NCI-H146 (cell line): Measurements from ENCODE around the gene CYP2D6.
"Not testable (repeated sequence)": the region's sequence is repeated elsewhere in the genome, so short reads cannot be mapped to it uniquely, and the experiment has no call there.

Source experiments
- DNase-seq: peaks from one replicate; lab custom pipeline; 2025; lab: John Stamatoyannopoulos, UW

The CYP2D6 gene

DNA sequence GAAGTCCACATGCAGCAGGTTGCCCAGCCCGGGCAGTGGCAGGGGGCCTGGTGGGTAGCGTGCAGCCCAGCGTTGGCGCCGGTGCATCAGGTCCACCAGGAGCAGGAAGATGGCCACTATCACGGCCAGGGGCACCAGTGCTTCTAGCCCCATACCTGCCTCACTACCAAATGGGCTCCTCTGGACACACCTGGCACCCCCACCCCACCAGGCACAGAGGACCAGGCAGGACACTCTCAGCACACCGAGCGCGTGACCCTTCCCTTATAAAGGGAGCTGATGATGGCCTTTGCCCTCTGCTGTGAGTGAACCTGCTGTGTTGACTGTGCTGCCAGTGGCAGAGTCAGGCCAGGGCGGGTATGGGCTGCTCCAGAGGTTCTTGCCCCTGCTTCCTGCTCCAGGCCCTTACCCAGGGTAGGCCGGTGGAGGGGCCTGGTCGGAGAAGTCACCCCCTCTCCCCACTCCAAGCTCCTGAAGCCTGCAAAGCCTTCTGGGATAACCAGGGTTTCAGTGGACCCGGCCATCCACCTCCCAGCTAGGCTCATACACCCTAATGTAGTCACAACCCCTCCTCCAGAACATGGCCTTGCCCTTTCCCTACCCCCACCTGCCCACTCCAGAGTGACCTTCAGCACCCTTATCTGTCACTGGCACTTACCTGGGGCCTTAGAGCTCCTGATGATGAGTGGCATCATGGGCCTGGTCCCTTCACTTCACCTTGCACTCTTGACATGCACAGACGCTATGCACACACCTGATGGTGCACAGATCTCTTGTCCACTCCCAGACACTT lies at the start of gene CYP2D6:
Gene CYP2D6, minus strand, starts transcription at position 172 of the 793 bp plus-strand sequence. Its CDS starts 19 bp downstream, at position 153.
- not testable (repeated sequence) for DNase-seq

DNA sequence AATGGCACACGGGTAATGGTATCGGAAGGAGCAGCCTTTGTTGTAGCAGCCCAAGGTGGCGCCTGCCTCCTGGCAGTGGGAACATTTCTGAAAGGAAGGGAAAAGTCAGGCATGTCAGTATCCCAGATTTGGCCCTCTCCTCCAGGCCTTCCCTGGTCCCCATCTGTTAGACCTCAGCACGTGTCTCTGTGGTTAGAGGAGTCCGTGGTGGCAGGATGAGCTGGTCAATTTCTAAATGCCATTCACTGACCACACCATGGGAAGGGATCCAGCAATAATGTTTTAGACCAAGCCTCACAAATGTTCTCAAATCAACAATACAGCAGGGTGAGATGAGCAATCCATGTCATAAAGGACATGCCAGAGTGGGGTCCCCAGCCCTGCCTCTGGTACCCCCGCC lies 49.0 kb upstream of the CYP2D6 start:
- DNase-seq, result no peak

DNA sequence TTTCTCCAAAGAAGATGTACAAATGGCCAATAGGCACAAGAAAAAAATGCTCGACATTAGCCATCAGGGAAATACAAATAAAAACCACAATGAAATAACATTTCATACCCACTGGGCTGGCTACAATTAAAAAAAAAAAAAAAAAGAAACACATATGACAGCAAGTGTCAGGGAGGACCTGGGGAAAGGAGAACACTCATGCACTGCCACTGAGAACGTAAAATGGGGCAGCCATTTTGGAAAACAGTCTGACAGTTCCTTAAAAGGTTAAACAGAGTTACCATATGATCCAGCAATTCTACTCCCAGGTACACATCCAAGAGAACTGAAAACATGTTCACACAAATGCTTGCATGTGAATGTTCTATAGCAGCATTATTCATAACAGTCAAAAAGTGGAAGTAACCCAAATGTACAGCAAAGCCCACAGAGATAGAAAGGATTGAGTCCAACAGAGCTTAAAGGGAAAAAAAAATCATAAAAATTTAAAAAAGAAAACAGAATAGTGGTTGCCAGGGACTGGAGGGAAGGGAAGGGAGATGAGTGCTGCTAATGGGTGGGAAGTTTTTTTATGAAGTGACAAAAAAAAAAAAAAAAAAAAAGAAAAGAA lies 48.4 kb upstream of the CYP2D6 start:
- no peak for DNase-seq

DNA sequence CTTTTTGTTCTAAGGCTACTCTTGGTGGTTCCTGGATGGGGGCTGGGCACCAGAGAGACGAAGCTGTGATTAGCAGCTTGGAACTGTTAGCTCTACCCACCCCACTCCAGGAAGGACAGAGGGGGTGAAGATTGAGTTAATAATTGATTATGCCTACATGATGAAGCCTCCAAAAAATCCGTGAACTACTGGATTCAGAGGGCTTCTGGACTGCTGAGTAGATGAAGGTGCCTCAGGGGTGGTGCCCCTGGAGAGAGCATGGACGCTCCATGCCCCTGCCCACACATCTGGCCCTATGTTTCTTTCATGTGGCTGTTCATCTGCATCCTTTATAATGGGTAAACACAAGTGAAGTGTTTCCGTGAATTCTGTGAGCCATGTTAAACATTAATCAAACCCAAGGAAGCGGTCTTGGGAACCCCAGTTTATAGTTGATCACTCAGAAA lies 47.3 kb upstream of the CYP2D6 start:
- no peak for DNase-seq

DNA sequence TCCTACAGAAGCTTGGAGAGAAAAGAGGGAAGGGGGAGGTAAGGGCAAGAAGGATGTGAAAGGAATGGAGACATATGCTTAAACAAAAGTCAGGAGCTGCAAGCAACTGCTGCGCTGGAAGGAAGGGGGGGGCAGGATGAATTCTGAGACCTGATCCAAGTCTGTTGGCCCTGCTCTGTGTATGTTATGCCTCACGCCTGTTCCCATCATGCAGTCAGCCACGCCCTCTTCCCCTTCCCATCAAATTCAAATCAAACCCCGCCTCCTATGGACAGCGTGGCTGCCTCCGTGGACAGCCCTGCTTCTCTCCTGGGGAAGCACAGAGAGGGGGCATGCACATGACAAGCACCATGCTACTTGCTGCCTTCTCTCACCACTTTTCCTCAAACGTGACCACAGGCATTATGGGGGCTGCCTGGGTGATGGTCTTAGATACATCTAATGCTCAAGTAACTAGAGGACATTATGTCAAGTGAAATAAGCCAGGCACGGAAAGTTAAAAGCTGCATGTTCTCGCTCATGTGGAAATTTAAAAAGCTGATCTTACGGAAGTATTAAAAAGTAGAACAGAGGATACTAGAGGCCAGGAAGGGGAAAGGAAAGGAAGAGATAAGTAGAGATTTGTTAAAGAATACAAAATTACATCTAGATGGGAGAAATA lies 45.8 kb upstream of the CYP2D6 start:
- DNase-seq, result no peak

DNA sequence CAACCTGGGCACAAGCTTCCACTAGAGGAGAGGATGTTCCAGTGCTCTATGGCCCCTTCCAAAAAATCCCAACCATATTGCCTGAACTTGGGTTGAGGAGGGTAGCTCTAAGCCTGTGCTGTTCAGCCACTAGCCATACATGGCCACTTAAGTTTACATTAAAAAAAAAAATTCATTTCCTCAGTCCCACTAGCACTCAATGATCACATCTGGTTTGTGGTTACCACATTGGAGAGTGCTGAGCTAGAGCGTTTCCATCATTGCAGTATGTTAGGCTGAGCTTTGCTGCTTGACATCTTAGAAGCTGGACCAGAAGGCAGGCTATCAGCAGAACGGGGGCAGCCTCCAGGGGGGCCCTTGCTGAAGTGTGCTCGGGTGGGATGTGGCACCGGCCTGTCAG lies 43.5 kb upstream of the CYP2D6 start:
- DNase-seq, result no peak

DNA sequence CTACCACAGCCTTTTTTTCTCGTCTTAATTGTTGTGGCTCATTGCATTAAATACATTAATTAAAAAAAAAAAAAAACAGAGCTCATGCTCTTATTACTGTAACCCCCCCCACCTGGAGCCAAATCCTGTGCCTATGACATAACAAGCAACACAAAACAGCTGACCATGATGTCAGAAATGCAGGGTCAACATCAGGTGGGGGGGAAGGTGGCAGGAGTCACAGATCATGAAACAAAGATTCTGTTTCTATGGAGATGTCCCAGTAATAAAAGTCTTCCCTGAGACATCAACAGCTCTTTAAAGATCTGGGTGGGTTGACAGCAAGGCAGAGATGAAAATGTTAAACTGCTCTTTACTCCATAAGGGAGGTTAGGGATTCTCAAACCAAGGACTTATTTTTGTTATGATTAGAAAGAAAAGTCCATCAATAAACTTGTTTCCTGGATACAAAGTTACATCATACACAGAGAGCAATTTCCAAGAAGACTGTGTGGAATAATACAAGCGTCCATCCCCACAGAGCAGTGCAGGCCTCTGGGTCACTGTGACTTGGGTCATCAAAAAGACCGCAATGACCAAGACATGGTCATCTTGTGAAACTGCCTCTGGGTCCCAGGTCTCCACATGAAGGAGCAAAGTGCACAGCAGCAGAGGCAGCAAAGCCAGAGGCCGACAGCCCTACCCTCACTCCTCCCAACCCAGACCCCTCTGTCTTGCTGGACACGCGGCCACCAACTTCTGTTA lies 42.7 kb upstream of the CYP2D6 start:
- DNase-seq, result no peak

DNA sequence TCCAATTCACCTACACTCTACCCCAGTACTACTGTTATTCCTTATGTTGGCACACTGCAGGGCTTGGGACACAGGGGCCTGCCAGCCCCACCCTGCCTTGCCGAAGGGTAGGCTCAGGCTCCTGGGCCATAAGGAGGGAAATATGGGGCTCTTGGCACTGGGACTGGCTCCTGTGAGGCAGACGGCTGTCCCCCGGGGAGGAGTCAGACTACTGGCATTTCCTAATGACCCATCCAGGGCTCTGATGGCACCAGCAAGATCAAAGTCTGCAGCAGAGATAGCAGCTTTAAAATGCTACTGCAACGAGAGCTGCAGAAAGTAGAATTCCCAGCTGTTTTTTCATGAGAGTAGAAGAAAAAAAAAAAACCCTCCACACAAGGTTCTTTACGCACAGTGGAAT lies 42.2 kb upstream of the CYP2D6 start:
- no peak for DNase-seq

DNA sequence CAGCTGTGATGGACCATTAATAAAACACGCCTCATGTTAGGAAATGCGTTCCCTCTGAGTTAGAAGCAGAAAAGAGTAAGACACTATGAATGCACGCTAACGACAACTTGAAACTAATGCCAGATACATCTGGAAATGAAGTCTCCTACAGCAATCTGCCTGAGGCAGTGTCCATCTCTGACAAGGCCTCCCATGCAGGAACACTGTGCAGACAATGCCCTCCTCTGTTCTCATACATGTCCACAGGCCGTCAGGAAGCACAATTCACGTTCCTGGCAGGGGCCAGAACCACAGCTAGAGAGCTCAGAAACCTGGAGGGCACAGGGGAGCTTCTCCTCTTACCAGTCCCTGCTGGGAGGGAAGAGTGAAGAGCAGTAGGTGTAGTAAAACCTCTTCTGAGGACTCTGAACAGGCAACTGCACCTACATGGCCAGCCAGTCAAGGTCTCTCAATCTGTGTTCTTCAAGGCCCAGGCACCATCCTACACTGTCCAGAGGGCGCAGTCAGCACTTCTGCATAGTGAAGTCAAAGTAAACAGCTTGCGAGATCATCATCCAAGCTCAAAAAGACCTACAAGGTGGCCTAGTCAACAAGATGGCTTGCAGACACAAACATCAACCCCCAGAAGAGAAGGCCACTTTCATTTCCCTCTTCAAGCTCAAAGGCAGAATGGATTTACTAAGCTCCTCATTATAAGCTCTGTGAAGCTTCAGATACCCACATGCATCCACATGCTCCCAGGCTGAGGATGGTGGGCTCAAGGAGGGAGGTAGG lies 41.5 kb upstream of the CYP2D6 start:
- DNase-seq, result no peak

DNA sequence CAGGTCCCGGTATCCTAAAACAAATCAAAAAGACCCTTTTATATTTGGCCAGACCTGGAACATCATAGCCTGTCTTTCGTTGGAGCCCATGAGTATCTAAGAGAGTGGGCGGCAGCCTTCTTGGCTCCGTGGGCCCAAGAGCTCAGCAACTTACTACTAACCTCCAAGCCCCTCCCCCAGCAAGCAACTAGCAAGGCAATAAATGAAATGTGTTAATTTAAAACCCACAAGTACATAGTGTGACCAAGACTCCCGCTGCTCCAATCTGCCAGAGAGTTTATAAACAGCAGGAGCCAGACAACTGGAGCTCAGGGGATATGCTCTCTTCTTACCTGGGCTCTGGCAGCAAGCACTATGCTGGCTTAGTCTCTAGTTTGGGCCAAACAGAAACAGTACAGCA lies 40.8 kb upstream of the CYP2D6 start:
- no peak for DNase-seq

DNA sequence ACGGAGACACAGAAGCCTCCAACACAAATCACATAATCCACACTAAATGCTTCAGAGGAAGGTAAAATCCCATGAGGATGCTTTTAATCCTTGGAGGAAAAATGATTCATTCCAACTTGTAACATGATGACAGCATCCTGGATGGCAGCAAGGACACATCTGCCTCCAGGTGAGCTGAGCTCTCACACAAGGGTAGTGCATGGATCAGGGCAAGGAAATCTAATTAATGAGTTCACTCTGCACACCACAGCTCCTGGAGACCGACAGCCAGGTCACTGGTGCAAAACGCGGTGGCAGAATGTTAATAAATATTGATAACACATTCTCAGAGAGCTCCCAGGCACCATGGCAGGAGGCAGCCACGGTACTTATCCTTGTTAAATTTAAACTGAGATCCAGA lies 40.3 kb upstream of the CYP2D6 start:
- no peak for DNase-seq

DNA sequence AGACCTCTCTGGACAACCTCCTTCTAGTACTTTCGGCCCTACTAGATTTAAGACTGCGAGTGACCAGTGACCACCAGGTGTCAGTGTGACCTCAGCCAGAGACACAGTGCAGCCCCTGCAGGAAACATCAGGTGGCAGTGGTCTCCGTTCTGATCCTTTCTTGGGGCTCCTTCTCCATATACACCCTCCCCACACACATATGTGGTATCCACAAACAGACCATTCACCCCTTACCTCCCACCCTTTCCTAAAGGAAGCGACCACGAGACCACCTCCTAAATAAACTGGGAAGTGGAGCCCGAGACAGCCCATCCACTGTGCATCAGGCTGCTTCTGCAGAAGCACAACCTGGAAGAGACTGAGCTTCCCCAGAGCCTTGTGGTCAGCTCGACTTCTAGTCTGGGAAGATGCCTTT lies 38.5 kb upstream of the CYP2D6 start:
- peak; percentile 49 for DNase-seq

DNA sequence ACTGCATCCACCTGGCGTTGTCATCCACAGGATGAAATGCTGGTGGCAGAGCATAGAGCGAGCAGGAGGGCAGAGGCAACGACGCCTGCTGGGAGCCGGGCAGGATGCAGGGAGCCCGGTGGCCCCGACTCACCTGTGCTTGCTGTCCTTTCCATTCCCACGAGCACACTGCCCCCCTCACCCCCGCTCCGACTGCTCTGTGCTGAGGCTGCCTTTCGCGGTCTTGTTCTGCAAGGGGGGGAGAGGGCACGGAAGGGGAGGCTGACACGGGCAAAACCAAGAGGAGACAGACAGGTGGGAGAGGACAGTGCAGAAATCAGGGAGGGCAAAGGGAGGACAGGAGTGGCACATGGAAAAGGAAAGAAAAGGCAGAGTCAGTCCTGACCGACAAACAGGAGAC lies 37.9 kb upstream of the CYP2D6 start:
- DNase-seq, result no peak

DNA sequence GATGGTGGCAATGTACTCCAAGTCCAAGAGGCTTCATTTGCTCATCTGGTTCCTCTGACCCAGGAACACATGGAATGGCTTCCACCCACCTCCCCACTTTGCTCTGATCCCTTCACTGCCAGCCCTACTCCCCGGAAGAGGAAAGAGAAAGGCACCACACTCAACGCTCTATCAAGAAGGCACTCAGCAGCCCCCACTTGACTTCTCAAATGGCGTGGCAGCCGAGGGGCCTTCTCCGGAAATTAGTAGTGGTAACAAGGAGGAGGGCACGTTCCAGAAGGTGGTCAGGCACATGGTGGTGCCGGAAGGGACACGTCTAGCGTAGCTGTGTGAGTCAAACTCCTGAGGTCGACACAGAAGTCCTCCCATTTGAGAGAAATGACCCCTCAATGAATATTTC lies 36.5 kb upstream of the CYP2D6 start:
- DNase-seq, result no peak

DNA sequence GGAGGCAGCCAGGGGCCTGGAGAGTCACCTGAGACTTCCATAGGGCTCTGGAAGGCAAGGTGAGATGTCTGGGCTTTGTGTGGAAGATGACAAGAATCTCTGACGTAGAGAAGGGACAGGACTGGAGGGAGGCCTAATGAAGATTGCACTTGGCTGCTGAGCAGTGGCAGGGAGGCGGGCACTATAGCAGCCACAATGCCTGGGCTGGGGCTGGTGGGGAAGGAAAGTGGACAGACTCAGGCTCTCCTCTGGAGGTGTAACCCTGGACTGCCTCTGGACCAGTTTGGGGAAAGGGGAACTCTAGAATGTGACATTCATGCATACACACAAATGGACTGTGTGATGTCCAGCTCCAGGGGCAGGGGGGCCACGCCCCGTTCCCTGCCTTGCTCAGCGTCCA lies 34.3 kb upstream of the CYP2D6 start:
- DNase-seq, result no peak

DNA sequence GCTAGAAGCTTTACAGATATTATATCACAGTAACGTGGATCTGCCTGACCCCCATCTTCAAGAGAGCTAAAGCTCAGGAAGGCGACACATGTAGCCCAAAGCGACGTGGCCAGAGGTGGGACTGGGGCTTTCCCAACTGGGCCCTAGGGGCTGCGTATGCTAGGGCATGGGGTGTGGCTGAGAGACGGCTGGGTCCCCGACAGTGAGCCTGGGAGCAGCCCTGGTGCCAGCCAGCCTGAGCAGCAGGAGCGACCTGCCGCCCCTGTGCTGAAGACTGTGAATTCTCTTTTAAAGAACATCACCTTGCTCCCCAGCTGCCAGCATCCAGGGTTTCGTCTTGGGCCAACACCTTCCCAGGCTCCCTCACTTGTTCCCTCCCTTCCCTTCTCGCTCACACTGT lies 32.9 kb upstream of the CYP2D6 start:
- no peak for DNase-seq

DNA sequence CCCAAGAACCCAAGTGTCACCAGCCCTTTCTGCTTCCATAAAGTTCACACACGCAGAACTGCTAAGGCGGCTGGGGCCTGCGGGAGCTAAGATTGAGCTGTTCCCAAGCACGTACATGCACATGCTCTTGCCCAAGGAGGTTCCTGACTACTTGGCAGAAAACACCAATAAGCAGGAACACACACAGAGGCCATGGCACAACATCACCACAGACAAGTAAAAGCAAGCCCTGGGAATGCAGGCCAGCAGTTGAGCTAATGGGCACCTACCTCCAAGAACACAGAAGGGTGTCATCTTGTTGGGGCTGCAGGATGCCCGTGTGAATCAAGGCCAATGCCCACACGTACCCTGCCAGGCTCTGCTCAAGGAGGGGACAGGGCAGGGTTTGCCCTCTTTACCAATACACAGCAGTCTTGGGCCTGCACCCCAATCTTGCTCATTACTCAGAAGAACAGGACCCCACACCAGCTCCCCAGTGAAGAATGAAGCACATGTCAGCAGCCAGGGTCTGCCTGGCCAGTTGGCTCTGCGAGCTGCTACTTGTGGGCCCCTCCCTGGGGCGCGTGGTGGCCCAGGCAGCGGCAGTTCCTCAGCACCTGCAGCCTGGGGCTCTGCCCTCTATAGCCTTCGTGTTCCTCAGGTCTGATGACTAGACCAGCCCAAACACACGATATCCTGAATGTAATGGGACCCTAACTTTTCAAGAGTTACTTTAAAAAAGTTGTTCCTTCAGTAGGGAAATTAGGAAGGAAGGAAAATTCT lies 32.3 kb upstream of the CYP2D6 start:
- no peak for DNase-seq

DNA sequence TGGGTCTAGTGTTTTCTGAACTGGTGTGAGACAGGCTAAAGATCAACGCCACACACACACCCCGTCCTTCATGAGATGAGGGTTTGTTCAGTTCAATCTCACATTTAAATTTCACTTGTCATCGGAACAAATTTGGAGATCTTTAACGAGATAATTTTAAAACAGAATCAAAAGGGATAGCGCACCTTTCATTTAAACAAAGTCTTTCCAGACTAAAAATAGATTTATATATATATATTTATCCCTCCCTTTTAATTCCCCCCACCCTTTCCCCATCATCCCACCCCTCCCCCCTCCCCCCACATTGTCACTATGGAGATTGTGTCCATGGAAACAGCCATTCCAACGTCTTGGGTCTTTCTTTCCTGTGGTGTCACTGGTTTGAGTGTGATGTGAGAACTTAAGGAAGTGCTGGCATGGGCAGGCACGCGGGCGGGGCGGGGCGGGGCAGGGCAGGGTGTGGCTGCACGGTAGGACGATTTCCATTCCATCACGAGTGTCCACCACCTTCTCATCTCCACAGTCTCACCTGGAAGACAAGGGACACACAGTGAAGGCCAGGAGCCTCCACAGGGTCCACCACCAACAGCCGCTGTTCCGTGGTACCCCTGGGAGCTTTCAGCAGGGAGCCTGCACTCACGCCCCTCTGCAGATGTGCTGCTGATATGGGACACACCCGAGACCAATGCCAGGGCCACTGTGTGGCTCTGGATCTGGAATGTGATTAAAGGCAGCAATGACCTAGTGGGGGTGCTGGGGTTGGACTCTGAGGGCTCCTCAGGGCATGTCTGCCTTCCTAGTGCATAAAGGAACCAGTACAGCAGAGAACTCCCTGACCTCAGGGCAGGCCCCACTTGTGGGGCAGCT lies 30.5 kb upstream of the CYP2D6 start:
- DNase-seq, result no peak

DNA sequence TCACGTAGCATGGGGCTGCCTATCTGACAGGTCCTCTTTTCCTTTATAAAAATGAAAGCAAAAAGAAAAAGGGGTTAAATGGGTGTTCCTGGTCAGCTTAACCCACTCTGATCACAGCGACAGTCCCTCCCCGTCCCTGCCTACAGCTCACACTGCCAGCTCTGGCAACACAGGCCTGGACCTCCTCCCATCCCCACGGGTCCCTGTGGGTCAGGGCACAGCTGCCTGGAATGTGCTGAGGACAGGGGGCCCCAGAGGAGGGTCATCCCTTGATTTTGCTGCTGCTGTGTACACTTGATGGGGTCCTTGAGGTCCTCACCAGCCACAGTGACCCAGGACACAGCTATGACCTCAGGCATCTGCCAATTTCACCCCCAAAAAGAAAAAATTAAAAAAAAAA lies 29.6 kb upstream of the CYP2D6 start:
- DNase-seq, result no peak
